Uterus (tissue), 2 donors: ENCODE results near the gene FOXN3.

ENCODE experiments used
- POLR2A ChIP-seq, 2 donors: fragments of 450-650 bp; IDR thresholded peaks; one replicate each; pipeline ENCODE4 v1.6.1; 2016; ENCODE audit warnings: antibody characterized with exemption in 2 of 2, mild to moderate bottlenecking in 1 of 2, moderate library complexity in 1 of 2
- TF ChIP-seq, protein P1 (sequence below), 4 experiments: fragments of 200-600 bp in 2 of 4; fragments of 450-650 bp in 2 of 4; sonication (generic) in 2 of 4; IDR thresholded peaks; one replicate each; pipeline ENCODE4 v1.5.1; 2016 to 2019; ENCODE audit warnings: antibody characterized with exemption in 4 of 4, mild to moderate bottlenecking in 2 of 4, moderate library complexity in 1 of 4

- no peak for TF ChIP-seq POLR2A (IDR thresholded peaks at IDR 0.05)
- TF ChIP-seq, protein P1, sequence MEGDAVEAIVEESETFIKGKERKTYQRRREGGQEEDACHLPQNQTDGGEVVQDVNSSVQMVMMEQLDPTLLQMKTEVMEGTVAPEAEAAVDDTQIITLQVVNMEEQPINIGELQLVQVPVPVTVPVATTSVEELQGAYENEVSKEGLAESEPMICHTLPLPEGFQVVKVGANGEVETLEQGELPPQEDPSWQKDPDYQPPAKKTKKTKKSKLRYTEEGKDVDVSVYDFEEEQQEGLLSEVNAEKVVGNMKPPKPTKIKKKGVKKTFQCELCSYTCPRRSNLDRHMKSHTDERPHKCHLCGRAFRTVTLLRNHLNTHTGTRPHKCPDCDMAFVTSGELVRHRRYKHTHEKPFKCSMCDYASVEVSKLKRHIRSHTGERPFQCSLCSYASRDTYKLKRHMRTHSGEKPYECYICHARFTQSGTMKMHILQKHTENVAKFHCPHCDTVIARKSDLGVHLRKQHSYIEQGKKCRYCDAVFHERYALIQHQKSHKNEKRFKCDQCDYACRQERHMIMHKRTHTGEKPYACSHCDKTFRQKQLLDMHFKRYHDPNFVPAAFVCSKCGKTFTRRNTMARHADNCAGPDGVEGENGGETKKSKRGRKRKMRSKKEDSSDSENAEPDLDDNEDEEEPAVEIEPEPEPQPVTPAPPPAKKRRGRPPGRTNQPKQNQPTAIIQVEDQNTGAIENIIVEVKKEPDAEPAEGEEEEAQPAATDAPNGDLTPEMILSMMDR (IDR thresholded peaks at IDR 0.05), result no peak
These were observed 132.5 kb downstream of the FOXN3 start for GRCh38 chr14:89284333-89285058.
